HG03378 (cell line): ENCODE data around the gene CASTOR1.

Experiments
- ATAC-seq: cut with Tn5 transposase; IDR thresholded peaks from one replicate; pipeline ENCODE4 v1.9.1; 2021; ENCODE audit warnings: mild to moderate bottlenecking, moderate library complexity; ENCODE audit not compliant: unreplicated experiment

CASTOR1 gene

GRCh38 chr22:30247561-30247960 is 41.7 kb downstream of the CASTOR1 start:
- no peak for ATAC-seq

GRCh38 chr22:30246814-30247376 is 42.4 kb downstream of the CASTOR1 start:
- no peak for ATAC-seq

GRCh38 chr22:30245985-30246813 is 43.1 kb downstream of the CASTOR1 start, which contains the start of gene LIF:
LIF (minus strand) TSS chr22:30246759; CDS start chr22:30246695, 64 bp downstream.
- ATAC-seq = no peak

GRCh38 chr22:30245181-30245984 is 43.9 kb downstream of the CASTOR1 start:
- ATAC-seq = no peak

- no peak for ATAC-seq
Observed at GRCh38 chr22:30244641-30245040, 44.7 kb downstream of the CASTOR1 start.

- no peak for ATAC-seq
Observed at GRCh38 chr22:30244066-30244465, 45.2 kb downstream of the CASTOR1 start.

- ATAC-seq = no peak
Observed at GRCh38 chr22:30243661-30244060, 45.6 kb downstream of the CASTOR1 start.

- no peak for ATAC-seq
Observed at GRCh38 chr22:30241576-30242371, 47.5 kb downstream of the CASTOR1 start.

- ATAC-seq = no peak
Observed at GRCh38 chr22:30240541-30241417, 48.5 kb downstream of the CASTOR1 start.

- no peak for ATAC-seq
Observed at GRCh38 chr22:30239488-30240405, 49.6 kb downstream of the CASTOR1 start.

GRCh38 chr22:30238661-30239487 is 50.4 kb downstream of the CASTOR1 start:
- no peak for ATAC-seq

GRCh38 chr22:30238136-30238535 is 51.2 kb downstream of the CASTOR1 start:
- no peak for ATAC-seq

GRCh38 chr22:30236875-30237274 is 52.4 kb downstream of the CASTOR1 start:
- no peak for ATAC-seq

GRCh38 chr22:30235687-30236170 is 53.6 kb downstream of the CASTOR1 start:
- ATAC-seq = no peak
